ENCODE measurements around the gene SIGLEC8. TPM values are rescaled to one million over a fixed set of nuclear protein-coding genes. Genes with fewer than 3 reads are reported as not detected.

The SIGLEC8 gene
- total and polyA plus RNA-seq, 9 of the 15 experiments (the other 6 are each of a cell fraction or from before 2014, with no cell fraction given): 0.04 to 0.65 (median 0.39) TPM

GRCh38 chr19:51478381-51479234, 20.4 kb upstream of the SIGLEC8 start, which contains the start of gene CEACAM18 (continued):
- TF ChIP-seq ETV5 (CRISPR knock-in tag; IDR thresholded peaks at IDR 0.05; ENCODE audit: low read depth) (no peak), CREM (IDR thresholded peaks at IDR 0.05; ENCODE audit: low read depth) (no peak), XRCC5 (IDR thresholded peaks at IDR 0.05; ENCODE audit: low read depth, low read length) (no peak), SAP30 (IDR thresholded peaks at IDR 0.05; ENCODE audit: borderline replicate concordance, insufficient read depth, low read depth, low read length, poor library complexity, severe bottlenecking) (no peak), GTF3C2 (IDR thresholded peaks at IDR 0.05; ENCODE audit: borderline replicate concordance, extremely low read depth, insufficient read length) (no peak), FOXJ2 (tag; IDR thresholded peaks at IDR 0.05) (no peak), E4F1 (CRISPR knock-in tag; IDR thresholded peaks at IDR 0.05; ENCODE audit: borderline replicate concordance) (0 out of 2 replicates have a peak, but pooled peaks have one; percentile 20), ZNF77 (CRISPR knock-in tag; IDR thresholded peaks at IDR 0.05) (no peak), ELF2 (CRISPR knock-in tag; IDR thresholded peaks at IDR 0.05) (0 out of 2 replicates have a peak, but pooled peaks have one; percentile 46), ZBTB7A (IDR thresholded peaks at IDR 0.05; ENCODE audit: borderline replicate concordance, control insufficient read depth, low read depth, low read length) (peak; percentile 45; the same call in 1 of the 2 replicates), ZNF3 (CRISPR knock-in tag; IDR thresholded peaks at IDR 0.05) (no peak), U2AF1 (optimal IDR thresholded peaks at IDR 0.05; ENCODE audit: low read depth, low read length) (no peak), ZNF280B (CRISPR knock-in tag; IDR thresholded peaks at IDR 0.05) (0 out of 2 replicates have a peak, but pooled peaks have one; percentile 32), ZNF175 (CRISPR knock-in tag; IDR thresholded peaks at IDR 0.05; ENCODE audit: low read depth) (no peak), POLR2B (IDR thresholded peaks at IDR 0.05; ENCODE audit: low read depth, partially characterized antibody) (peak; percentile 37), NR1H2 (CRISPR knock-in tag; IDR thresholded peaks at IDR 0.05) (no peak)

All from K562 (cell line).